GM21619 (cell line): Measurements from ENCODE around the gene PYGB.

ENCODE experiments used
- ATAC-seq: cut with Tn5 transposase; IDR thresholded peaks from one replicate; pipeline ENCODE4 v1.9.1; 2021; ENCODE audit not compliant: unreplicated experiment

Gene PYGB

DNA sequence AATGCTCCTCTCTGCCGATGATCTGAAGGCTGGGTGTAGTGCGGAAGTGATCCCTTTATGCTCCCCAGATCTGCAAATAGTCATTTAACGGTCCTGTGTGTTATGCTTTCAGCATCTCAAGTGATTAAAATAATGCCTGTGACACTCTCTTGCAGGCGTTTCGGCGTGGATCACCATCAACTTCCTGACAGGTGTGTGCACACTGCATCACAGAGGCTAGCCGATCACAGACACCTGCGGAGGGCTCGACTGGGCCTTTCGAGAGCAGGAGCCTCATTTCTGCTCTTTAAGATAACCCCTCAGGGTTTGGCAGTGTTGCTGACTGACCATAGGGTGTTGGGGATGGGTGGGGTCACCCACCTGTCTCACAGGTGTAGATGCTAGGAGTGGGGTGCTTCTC, 32.4 kb upstream of the PYGB start:
- ATAC-seq, result no peak

DNA sequence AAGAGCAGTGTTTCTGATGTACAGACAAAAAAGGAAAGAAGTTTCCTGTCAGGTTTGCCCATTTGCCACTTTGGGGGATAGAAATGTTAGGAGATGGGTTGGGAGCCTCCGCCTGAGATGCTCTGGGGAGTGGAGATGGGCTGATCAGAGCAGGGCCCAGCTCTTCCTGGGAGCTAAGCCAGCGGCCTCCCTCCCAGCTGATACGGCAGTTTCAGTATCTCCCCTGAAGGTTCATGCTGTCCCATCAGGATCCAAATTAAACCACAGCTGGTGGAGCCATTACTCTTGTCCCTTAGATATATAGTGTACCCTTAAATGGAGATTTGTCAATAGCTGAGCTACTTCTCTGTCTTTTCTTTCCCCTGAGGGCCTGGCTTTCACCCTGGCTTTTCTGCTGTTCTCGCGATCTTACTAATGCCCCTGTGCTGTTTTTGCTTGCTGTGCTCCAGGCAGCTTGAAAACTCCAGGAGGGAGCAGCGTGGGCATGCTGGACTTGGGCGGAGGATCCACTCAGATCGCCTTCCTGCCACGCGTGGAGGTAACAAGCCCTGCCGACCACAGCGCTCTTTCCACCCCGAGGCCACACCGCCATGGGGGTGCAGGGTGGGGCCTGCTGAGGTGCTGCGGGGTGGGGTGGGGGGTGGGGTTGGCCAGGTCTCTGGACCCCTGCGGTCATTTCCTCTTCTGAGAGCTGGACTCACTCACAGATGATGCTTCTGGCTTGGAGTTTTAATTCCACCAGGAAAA, 31.5 kb upstream of the PYGB start:
- no peak for ATAC-seq

DNA sequence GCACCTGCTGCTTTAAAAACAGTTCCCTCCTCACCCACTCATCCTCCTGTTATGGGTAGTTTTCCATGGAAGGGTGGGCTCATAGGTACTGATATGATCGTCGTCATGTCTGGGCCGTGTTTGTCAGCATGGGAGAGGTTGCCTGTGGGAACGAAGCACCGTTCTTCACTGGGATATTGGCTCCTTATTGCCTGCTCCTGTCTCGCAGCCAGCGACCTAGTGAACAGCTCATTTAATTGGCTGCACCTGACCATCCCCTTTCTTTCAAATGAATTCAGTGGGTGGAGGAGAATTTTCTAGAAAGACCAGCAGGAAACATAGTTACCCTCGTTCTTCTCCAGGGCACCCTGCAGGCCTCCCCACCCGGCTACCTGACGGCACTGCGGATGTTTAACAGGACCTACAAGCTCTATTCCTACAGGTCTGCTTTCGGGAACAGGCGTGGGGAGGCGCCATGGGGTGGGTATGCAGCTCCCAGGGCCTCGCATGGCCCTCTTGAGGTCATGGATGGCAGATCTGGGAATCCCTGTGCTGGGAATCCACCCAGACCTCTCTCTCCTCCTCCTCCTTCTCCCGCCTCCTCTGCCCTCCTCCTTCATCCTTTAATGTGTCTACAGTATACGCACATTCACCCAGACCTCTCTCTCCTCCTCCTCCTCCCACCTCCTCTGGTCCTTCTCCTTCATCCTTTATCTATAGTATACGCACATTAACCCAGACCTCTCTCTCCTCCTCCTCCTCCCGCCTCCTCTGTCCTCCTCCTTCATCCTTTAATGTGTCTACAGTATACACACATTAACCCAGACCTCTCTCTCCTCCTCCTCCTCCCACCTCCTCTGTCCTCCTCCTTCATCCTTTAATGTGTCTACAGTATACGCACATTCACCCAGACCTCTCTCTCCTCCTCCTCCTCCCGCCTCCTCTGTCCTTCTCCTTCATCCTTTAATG, 30.4 kb upstream of the PYGB start:
- ATAC-seq, result no peak

DNA sequence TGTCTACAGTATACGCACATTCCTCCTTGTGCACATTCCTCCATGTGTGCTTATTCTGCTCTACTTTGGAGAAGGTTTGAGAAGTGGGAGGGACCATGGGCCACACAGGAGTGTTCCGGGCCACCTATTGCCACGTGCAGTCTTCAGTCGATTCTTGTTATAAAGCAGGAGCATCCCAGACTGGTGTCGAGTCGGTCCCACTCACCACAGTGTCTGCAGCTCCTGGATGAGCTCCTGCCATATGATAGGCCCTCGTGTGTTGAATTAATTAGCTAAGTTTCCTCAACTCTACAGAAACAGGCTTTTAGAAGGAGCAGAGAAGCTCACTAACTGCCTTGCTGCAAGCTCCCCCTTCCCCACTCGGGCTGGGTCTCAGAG, 29.8 kb upstream of the PYGB start:
- ATAC-seq, result no peak

DNA sequence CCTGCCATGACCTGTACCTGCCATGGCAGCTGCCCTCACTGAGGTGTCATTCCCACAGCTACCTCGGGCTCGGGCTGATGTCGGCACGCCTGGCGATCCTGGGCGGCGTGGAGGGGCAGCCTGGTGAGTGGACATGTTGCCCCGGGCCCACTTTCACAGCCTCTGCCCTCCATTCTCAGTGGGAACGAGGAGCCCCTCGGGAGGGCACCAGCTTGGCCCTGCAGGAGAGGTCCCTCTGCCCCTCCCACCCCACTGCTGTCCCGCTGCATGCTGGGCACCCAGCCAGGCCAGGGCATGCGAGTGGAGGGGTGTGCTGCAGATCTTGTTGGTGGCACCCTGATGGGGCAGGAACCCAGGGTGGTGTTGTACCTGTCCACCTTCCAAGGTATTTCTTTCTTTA, 29.4 kb upstream of the PYGB start:
- ATAC-seq, result no peak

DNA sequence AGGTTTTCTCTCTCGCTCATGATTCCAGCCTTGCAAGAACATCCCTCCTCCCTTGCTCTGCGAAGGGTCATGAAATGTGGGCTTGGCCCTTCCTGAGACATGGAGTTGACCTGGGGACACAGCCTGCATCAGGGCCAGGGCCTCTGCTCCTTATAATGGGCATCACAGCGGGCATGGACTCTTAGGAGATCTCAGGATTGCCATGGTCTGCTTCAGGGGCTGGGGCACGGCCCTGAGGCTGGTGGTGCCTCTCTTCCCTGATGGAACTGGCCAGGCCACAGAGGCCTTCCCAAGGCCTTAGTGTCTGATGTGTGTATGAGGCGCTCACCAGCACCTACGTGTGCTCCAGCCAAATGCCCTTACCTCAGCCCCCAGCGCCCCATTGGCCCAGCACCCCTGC, 28.5 kb upstream of the PYGB start:
- ATAC-seq, result no peak

DNA sequence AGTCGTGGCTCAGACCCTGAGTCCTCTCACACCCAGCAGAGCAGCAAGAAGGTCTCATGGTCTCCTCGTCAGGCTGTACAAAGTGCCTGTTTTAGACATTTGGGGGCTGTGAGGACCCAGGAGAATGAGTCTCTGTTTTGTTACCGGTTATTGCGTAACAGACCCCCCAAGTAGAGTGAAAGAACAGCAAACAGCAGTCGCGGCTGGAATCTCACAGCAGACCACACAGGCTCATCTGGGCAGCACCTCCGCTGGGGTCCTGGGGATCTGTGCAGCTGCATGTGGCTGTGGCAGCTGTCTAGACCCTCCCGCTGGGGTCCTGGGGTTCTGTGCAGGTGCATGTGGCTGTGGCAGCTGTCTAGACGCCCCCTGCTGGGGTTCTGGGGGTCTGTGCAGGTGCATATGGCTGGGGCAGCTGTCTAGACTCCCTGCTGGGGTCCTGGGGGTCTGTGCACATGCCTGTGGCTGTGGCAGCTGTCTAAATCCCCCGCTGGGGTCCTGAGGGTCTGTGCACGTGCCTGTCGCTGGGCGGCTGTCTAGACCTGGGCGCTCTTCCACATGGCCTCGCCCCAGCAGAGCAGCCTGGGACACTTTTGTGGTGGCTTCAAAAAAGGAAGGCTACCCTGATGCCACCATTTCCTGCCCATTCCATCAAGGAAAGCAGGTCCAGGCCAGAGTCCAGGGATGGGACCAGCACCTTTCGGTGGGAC, 27.7 kb upstream of the PYGB start:
- ATAC-seq, result no peak

DNA sequence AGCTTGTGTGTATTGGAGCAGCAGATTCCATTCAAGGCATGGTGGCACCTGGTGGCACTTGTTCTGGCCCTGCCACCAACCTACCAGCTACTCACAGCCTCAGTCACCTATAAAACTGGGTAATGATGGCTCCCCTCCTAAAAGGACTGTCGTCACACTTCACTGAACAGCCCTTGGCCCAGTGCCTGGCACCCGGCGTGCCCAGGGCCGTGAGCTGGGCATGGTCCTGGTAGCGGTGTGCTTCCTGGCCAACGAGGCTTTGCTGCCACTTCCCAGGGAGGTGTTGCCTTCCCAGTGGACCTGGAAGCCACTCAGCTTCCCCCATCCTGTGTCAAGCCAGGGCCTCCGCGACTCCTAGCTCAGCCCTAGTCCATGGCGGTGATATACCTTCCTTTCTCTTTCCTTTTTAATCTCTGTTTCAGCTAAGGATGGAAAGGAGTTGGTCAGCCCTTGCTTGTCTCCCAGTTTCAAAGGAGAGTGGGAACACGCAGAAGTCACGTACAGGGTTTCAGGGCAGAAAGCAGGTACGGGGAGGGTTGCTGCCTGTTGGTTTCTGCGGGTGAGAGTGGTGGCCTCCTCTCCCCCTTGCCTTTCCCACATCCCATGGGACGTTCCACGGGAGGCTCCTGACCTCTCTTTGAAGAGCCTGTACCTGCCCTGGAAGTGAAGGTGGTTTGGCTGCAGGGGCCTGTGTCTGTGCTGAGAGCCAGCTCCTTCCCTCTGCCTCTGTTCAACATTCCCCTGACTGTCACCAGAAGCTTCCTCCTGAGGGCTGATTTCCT, 26.9 kb upstream of the PYGB start:
- ATAC-seq, result no peak

DNA sequence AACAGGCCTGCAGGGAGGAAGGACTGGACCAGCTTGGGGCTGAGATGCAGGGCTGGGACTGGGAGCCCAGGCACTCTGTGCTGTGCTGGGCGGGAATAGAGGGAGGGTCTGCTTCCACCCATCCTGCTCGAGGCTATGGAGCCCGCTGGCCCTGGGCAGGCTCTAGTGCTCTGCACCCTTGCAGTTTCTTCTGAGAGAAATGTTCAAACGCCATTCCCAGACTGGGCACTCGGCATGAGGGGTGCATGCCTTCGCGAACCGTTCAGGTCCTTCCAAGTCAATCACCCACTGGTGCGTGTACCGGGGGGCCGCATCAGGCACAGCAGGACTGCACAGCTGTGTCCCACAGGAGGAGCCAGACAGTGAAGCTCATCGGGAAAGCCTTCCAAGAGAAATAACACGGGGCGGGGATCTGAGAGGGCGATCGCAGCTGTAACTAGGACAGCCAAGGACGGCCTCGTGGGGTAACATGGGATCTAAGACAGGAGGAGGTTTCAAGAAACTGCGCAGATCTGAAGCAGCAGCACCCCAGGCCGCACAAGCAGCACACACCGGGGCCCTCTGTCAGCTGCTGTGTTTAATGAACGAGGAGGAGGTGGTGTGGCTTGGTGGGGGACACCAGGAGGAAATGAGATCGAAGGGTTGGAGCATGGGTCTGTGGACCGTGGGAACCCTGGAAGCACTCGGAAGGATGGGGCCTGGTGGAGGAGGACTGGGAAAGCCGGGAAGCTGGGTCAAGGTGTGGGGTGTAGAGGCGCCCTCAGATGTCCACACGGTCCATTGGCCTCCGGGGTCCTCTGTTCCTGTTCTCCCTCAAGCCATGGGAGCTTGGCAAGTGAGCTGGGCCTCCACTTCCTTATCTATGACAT, 26.1 kb upstream of the PYGB start:
- no peak for ATAC-seq

DNA sequence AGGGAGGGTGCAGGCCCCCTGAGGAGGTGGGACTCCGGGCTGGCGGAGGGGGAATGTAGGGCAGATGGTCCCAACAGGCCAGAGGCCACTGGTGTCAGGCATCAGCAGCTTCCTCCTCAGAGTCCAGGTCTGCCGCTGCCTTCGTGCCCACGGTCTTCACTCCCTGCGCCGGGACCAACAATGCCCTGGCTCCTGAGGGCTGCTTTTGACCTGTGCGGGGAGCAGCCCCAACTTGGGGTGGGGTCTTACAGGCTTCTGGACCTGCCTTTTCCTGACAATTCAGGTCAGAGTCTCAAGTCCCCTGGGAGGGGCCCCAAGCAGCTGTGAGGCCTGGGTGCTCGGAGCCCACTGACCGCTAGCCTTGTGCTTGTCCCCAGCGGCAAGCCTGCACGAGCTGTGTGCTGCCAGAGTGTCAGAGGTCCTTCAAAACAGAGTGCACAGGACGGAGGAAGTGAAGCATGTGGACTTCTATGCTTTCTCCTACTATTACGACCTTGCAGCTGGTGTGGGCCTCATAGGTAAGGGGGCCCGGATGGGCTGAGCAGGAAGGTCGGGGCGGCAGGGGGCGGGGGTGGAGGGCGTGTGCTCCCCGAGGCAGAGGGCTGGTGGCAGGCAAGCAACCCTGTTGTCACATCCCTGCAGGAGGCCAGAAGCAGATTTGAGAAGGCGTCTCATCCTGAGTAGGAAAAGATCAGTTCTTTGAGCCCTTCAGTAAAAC, 25.3 kb upstream of the PYGB start:
- ATAC-seq, result no peak

DNA sequence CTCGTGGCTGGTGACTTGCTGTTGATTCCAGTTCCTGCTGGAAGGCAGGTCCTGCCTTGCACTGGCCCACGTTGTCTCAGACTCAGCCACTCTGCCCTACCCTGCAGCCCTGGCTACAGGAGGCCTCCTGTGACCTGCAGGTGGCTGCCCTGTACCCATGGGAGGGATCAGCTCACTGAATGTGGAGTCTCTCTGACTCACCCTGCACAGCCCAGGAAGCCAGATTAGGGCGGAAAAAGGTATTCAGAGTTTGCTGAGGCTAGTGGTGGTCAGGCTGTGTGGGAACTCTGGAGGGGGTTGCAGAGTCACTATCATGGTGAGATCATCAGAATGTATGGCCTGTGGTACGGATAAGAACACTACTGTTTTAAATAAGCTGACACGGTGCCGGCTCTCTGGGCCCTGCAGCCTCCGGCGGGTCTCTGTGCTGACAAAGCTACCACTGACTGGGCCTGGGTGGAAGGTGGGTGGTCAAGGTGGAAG, 24.7 kb upstream of the PYGB start:
- no peak for ATAC-seq

DNA sequence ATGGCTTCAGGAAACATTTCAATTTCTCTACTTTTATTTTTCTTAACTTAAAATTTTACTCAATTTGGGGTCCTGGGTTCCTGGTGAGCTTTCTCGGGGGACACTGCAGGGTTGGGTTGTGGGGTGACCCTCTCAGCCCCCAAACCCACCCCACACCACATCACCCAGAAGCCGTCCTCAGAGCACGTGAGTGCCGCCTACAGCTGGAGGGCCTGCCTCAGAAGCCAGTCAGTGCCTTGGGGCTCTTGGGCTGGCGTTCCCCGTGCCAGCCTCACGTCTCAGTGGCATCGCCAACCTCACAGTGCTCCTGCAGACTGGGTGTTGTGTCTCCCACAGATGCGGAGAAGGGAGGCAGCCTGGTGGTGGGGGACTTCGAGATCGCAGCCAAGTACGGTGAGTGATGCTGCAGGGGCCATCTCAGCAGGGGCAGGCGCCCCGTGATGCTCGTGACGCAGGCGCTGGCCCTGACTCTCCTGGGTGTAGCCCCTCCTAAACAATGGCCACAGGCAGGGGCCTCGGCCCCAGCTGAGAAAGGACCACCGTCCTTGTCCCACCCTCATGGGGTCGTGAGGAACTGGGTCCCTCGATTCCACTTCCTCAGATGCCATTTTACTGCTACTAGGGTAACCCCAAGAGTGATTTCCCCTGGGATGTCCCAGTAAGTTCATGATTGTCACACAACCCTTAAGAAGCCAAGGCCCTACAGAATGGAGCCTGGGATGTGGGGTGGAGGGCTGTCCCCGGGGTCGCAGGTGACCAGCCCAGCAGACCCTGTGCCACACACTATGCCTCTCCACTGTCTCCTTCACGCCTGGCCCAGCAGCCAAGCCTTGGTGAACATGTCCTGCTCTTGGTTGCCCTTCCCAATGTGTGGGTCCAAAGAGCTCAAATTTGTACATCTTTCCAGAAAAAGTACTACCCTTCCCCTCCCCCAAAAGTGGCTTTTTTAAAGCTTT, 23.8 kb upstream of the PYGB start:
- ATAC-seq, result no peak

DNA sequence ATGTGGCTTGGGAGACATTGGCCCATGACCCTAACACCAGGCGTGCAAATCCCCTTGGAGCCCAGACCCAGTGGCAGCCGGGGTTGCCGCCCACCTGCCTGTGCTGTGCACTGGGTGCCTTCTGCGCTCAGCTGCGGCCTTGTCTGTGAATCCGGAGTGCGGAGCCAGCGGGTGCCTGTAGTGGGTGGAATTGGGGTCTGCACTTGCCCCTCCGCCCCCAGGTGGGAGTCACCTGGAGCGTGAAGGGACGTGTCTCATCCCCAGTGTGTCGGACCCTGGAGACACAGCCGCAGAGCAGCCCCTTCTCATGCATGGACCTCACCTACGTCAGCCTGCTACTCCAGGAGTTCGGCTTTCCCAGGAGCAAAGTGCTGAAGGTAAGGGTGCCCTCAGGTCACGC, 22.9 kb upstream of the PYGB start:
- no peak for ATAC-seq

DNA sequence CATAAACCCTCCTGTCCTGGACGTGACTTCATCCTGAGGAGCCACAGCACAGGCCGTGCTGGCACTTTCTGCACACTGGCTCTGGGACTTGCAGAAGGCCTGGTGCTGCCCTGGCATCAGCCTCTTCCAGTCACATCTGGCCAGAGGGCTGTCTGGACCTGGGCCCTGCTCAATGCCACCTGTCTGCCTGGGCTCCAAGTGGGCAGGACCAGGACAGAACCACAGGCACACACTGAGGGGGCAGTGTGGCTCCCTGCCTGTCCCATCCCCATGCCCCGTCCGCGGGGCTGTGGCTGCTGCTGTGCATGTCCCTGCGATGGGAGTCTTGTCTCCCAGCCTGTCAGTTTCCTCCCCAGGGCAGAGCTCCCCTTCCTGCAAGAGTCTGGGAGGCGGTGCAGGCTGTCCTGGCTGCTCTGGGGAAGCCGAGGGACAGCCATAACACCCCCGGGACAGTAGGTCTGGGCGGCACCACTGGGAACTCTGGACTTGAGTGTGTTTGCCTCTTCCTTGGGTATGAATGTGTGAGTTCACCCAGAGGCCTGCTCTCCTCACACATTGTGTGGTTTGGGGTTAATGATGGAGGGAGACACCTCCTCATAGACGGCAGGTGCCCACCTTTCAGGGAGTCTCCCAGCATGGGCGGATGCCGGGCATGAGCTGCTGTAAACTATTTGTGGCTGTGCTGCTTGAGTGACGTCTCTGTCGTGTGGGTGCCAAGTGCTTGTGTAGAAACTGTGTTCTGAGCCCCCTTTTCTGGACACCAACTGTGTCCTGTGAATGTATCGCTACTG, 22.0 kb upstream of the PYGB start:
- no peak for ATAC-seq

DNA sequence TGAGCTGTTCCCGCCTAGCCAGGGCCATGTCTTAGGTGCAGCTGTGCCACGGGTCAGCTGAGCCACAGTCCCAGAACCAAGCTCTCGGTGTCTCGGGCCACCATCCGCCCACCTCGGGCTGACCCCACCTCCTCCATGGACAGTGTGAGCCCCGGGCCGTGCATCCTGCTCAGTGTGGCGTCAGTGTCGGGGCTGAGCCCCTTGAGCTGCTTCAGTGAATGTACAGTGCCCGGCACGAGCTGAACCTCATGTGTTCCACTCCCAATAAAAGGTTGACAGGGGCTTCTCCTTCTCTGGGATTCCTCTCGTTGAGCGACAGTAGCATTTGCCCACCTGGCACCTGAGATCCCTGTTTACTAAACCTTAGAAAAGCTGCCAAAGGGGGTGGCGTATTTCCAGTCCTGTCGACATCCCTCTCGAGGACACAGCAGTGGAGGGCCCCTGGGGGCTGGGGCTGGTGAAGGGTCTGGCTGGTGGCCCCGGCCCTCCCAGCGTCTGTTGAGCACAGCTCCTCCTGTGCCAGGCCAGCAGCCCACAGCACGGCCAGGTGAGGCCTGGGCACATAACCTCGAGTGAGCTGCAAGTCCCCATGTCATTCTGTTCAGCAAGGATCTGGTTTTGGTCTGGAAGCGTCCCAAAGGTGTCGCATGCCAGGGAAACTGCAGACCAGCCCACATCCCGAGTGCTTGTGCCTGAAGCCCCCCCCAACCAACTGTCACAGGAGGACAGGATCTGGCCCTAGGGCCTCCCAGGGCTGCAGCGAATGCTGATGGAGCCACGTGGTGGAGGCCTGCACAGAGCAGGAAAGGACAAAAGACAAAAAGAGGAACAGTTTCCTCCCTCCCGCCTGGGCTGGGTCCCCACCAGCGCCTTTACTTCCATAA, 21.2 kb upstream of the PYGB start:
- no peak for ATAC-seq

DNA sequence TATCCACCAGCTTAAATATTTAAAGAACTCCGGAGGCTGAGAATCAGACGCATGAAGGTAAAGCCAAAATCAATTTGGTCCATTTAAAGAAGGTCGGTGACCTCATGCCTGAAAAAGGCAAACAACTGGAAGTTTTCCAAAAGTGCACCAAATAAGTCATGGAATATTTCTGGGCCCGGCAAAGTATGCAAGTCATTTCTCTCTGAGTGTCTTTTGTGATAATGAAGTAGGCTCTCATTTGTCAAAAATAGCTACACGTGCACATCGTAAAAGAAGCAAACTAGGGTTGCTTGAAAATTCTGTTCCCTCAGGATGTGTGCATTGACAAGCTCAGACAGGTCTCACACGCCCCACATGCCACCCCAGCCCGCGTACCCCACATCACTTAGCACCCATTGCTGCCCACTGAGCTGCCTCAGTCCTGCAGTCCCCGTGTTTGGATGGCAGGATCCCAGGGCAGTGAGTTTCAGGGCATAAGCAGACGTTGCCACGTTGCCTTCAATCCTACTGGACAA, 20.5 kb upstream of the PYGB start:
- ATAC-seq, result no peak
